HG03108 (cell line): ENCODE results near the gene NDST1.

Experiments
- ATAC-seq: cut with Tn5 transposase; IDR thresholded peaks from one replicate; pipeline ENCODE4 v1.9.1; 2021; ENCODE audit warnings: moderate library complexity; ENCODE audit not compliant: unreplicated experiment

The NDST1 gene

GRCh38 chr5:150601491-150602345, 93.8 kb downstream of the NDST1 start:
- no peak for ATAC-seq

GRCh38 chr5:150603052-150603451, 95.1 kb downstream of the NDST1 start:
- ATAC-seq, result no peak

DNA sequence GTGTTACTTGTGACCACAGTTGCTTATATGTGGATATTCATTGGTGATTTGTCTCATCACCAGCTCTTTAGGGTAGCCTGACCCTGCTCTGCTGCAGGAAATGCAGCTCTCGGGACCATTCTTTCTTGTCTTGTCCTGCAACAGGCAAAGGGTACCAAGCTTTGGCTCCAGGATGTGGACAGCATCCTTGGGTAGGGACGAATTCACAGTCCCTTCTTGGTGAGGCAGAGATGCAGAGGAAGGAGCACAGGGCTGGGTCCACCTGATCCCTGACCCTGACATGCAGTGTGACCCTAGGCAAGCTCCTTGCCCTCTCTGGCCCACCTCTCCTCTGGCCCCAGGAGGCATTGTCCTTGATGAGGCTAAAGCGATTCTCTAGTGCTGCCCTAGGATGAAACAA, 95.6 kb downstream of the NDST1 start:
- ATAC-seq, result no peak

DNA sequence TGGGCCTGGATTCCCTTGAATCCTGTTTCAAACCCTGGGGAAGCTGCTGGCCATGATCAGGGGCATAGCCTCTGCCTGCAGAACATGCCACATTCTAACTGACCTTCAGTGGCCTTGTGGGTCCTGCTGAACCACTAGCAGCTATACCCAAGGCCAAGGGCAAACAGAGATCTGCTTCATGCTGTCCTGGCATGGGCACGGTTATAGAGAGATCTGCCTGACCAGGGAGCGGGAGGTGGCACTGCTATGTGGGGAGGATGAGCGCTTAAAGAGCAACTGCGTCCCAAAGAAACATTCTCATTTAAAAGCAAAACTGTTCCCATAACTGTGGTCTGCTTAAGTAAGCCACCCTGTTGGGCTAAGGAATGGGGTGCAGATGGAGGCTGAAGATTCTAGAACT, 96.1 kb downstream of the NDST1 start:
- ATAC-seq, result no peak

GRCh38 chr5:150604894-150605440, 97.0 kb downstream of the NDST1 start:
- no peak for ATAC-seq

DNA sequence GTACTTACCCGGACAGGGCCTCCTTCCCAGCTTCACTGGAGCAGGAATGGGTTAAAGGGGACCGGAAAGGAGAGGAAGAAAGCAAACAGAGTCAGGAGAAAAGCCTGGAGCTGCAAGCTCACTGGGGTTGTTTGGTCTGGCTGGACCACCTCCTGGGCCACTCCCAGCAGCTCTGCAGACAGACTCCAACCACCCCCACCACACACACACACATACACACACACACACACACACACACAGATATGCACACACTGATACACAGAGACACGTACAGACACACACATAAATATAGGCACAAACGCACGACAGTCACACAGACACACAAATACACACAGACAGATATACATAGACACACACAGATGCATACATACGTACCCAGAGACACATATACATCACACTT, 97.6 kb downstream of the NDST1 start:
- no peak for ATAC-seq

DNA sequence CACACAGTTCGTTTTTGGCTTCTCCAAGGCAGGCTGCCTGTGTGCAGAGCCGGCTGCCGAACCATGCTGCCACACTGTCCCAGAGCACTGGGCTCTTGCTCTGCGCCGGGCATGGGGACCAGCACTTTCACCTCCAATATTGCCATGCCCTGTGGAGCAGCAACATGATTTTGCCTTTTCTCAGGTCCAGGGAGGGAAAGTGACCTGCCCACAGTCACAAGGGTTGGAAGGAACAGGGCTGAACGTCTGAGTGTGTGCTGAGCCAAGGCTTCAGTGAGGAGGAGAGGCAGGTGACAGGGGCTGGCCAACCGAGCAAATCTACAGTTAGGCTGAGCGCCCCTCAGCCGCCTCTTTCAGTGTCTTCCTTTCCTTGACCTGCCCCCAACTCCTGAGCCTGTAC, 98.5 kb downstream of the NDST1 start:
- ATAC-seq, result no peak

DNA sequence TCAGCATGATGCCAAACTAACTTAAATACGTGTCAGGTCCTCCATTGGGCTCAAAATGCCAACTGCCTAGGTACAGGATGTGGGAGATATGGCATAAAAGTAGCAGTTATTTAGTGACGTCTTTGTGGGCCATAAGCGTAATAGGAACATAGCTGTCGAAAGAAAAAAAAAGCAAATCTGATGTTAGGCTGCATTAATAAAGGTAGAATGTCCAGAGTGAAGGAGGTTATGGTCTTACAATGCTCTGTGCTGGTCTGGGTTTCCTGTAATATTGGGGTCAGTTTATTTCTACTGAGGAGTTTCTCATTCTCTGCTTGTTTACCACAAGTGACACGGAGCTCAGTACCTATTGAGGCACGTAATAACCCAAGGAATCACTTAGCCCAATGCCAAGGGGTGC, 99.2 kb downstream of the NDST1 start:
- no peak for ATAC-seq
